Measurements from ENCODE around the gene NTM.

Gene NTM

GRCh38 chr11:131683131-131683530 lies 312.7 kb downstream of the NTM start:
- TF ChIP-seq, protein P1, sequence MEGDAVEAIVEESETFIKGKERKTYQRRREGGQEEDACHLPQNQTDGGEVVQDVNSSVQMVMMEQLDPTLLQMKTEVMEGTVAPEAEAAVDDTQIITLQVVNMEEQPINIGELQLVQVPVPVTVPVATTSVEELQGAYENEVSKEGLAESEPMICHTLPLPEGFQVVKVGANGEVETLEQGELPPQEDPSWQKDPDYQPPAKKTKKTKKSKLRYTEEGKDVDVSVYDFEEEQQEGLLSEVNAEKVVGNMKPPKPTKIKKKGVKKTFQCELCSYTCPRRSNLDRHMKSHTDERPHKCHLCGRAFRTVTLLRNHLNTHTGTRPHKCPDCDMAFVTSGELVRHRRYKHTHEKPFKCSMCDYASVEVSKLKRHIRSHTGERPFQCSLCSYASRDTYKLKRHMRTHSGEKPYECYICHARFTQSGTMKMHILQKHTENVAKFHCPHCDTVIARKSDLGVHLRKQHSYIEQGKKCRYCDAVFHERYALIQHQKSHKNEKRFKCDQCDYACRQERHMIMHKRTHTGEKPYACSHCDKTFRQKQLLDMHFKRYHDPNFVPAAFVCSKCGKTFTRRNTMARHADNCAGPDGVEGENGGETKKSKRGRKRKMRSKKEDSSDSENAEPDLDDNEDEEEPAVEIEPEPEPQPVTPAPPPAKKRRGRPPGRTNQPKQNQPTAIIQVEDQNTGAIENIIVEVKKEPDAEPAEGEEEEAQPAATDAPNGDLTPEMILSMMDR (IDR thresholded peaks at IDR 0.05; ENCODE audit: low read depth, low read length) = no peak
- no peak for TF ChIP-seq EZH2phosphoT487 (IDR thresholded peaks at IDR 0.05; ENCODE audit: low read depth)
- H2AFZ ChIP-seq (ENCODE audit: low read depth, low read length) = no peak overlapping the region
- 0 out of 2 replicates have a peak, but pooled peaks cover under 1% of the 10 kb centered on the region for H3K4me1 ChIP-seq (ENCODE audit: low read length)
- no peaks in the 10 kb centered on the region for H4K20me1 ChIP-seq (ENCODE audit: insufficient read depth, low read length)
- no peak overlapping the region for H3K9ac ChIP-seq (ENCODE audit: low read length)
- H3K4me2 ChIP-seq (ENCODE audit: low read length) = no peak overlapping the region
- H3K79me2 ChIP-seq (ENCODE audit: low read length) = no peaks in the 10 kb centered on the region
- no peaks in the 10 kb centered on the region for H3K9me3 ChIP-seq (ENCODE audit: insufficient read depth, low read length)
- no peak overlapping the region for H3K27ac ChIP-seq (ENCODE audit: low read length)
- peaks cover 5% of the 10 kb centered on the region for H3K27me3 ChIP-seq (ENCODE audit: low read depth, low read length)
- H3K36me3 ChIP-seq (replicated peaks; ENCODE audit: low read depth, low read length) = no peaks in the 10 kb centered on the region
- no peak overlapping the region for H3K4me3 ChIP-seq (ENCODE audit: low read length)

- Histone ChIP-seq H4K20me1 (ENCODE audit: insufficient read depth, low read length) (no peaks in the 10 kb centered on the region), H3K4me3 (ENCODE audit: low read length) (no peak overlapping the region), H3K27me3 (ENCODE audit: low read depth, low read length) (peaks cover 5% of the 10 kb centered on the region), H3K9me3 (ENCODE audit: insufficient read depth, low read length) (no peaks in the 10 kb centered on the region), H3K9ac (ENCODE audit: low read length) (no peak overlapping the region), H3K4me1 (ENCODE audit: low read length) (0 out of 2 replicates have a peak, but pooled peaks cover 2% of the 10 kb centered on the region), H3K79me2 (ENCODE audit: low read length) (no peaks in the 10 kb centered on the region), H2AFZ (ENCODE audit: low read depth, low read length) (no peak overlapping the region), H3K27ac (ENCODE audit: low read length) (no peak overlapping the region), H3K36me3 (replicated peaks; ENCODE audit: low read depth, low read length) (no peaks in the 10 kb centered on the region), H3K4me2 (ENCODE audit: low read length) (no peak overlapping the region)
- TF ChIP-seq, protein P1 (IDR thresholded peaks at IDR 0.05; ENCODE audit: low read depth, low read length) = no peak
- TF ChIP-seq EZH2phosphoT487 (IDR thresholded peaks at IDR 0.05; ENCODE audit: low read depth) = no peak
Measured at GRCh38 chr11:131683666-131684065, 313.3 kb downstream of the NTM start.

GRCh38 chr11:131684111-131685060 lies 314.0 kb downstream of the NTM start:
- Histone ChIP-seq H3K4me3 (ENCODE audit: low read length) (no peak overlapping the region), H2AFZ (ENCODE audit: low read depth, low read length) (no peak overlapping the region), H3K9ac (ENCODE audit: low read length) (no peak overlapping the region), H3K27ac (ENCODE audit: low read length) (no peak overlapping the region), H3K79me2 (ENCODE audit: low read length) (no peaks in the 10 kb centered on the region), H4K20me1 (ENCODE audit: insufficient read depth, low read length) (no peaks in the 10 kb centered on the region), H3K27me3 (ENCODE audit: low read depth, low read length) (peaks cover 6% of the 10 kb centered on the region), H3K9me3 (ENCODE audit: insufficient read depth, low read length) (no peaks in the 10 kb centered on the region), H3K4me1 (ENCODE audit: low read length) (0 out of 2 replicates have a peak, but pooled peaks cover 2% of the 10 kb centered on the region), H3K4me2 (ENCODE audit: low read length) (no peak overlapping the region), H3K36me3 (replicated peaks; ENCODE audit: low read depth, low read length) (no peaks in the 10 kb centered on the region)
- no peak for TF ChIP-seq EZH2phosphoT487 (IDR thresholded peaks at IDR 0.05; ENCODE audit: low read depth)
- TF ChIP-seq, protein P1 (IDR thresholded peaks at IDR 0.05; ENCODE audit: low read depth, low read length) = no peak

DNA sequence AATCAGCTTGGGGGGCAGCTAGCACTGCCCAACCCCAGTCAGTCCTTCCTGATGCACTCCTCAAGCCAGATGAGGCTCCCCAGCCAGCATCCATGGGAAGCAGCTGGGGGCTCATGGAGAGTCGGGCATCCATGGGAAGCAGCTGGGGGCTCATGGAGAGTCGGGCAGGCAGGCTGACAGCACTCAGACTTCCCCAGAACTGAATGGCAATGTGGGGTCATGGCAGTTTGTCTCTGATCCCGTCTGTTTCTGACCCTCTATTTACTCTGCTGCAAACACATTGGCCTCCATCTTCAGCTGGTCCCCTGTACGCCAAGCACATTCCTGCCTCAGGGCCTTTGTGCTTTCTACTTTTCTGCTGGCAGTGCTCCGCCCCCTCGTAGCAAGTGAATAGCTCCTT lies 314.8 kb downstream of the NTM start:
- Histone ChIP-seq H3K27ac (ENCODE audit: low read length) (no peak overlapping the region), H2AFZ (ENCODE audit: low read depth, low read length) (no peak overlapping the region), H3K9me3 (ENCODE audit: insufficient read depth, low read length) (no peaks in the 10 kb centered on the region), H3K27me3 (ENCODE audit: low read depth, low read length) (peaks cover 10% of the 10 kb centered on the region), H3K79me2 (ENCODE audit: low read length) (no peaks in the 10 kb centered on the region), H3K36me3 (replicated peaks; ENCODE audit: low read depth, low read length) (no peaks in the 10 kb centered on the region), H3K4me2 (ENCODE audit: low read length) (no peak overlapping the region), H3K4me3 (ENCODE audit: low read length) (no peak overlapping the region), H3K4me1 (ENCODE audit: low read length) (0 out of 2 replicates have a peak, but pooled peaks cover 2% of the 10 kb centered on the region), H3K9ac (ENCODE audit: low read length) (no peak overlapping the region), H4K20me1 (ENCODE audit: insufficient read depth, low read length) (no peaks in the 10 kb centered on the region)
- TF ChIP-seq, protein P1 (IDR thresholded peaks at IDR 0.05; ENCODE audit: low read depth, low read length) = no peak
- TF ChIP-seq EZH2phosphoT487 (IDR thresholded peaks at IDR 0.05; ENCODE audit: low read depth) = no peak

All from OCI-LY3 (cell line).